Measurements from ENCODE around the gene EEF2. TPM values are rescaled to one million over a fixed set of nuclear protein-coding genes. Genes with fewer than 3 reads are reported as not detected.

The EEF2 gene
- polyA plus RNA-seq, 10 donors: 1,953 to 2,867 (median 2,548) TPM

GRCh38 chr19:3987619-3988371 is 2.5 kb upstream of the EEF2 start:
- DNase-seq: peak; percentile 78 to 93 (median 92)

- DNase-seq: peak; percentile 68 to 82 (median 70)
Measured at GRCh38 chr19:3986260-3987041, 1.2 kb upstream of the EEF2 start.

- no peak for DNase-seq
Measured at GRCh38 chr19:3985643-3986259, 488 bp upstream of the EEF2 start.

- no peak for DNase-seq
Measured at GRCh38 chr19:3984584-3984907, 717 bp downstream of the EEF2 start.

- DNase-seq: peak in 1 of 3 donors; percentile 41
Measured at GRCh38 chr19:3983936-3984583, 1.2 kb downstream of the EEF2 start.

DNA sequence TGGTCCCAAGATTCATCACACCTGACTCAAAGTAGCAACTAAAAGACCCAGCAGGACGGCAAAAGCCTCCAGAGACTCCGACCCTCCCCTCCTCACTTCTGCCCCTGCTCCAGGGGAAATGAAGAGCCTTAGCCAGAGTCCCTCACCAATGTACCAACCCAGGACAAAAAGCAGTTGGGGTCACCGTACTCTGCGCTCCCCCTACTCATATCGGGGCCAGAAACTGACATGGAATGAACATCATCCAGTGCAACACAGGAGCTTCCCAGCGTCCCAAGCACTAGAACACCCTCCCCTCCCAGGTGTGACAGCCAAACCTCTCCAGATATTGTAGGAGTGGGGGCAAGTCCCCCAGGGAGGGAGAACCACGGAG is 1.7 kb downstream of the EEF2 start:
- no peak for DNase-seq

GRCh38 chr19:3982701-3983541 is 2.3 kb downstream of the EEF2 start:
- DNase-seq: no peak

DNA sequence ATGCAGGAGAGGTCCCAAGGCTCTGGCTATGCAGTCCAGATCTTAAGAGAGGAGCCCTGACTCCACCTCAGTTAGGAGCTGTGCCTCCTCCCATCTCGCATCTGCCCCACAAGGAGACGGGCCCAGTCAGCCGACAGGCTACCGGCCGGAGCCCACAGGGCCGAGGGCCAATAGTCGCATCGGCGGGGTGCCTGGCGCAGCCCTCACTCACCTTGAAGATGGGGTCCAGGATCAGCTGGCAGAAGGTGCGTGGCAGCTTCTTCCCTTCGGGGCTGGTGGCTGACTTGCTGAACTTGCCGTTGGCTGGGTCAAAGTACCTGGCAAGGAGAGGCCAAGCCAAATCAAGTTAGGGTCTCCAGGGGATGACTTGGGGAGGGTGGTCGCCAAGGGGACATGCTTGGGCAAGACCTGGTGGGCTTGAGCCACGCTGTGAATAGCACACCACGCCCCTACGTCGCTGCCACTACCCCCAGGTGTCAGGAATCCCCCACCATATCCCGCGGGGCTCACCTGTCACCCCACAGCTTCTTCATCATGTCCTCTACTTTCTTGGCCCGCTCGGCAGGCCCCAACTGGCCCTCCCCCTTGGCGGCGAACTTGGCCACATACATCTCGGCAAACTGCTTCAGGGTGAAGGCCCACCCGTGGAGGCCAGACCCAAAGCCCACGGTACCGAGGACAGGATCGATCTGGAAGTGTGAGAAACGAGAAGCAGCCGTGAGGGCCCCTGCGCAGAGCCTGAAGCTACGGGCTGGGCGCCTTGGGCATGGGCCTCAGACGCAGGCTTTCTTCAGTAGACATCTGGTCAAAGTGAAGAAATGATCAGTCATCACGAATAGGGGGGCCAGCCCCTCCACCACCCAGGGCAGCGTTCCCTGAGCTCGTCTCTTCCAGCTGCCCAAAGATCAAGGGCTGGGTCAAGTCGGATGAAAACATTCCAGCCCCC is 3.3 kb downstream of the EEF2 start:
- no peak for DNase-seq

GRCh38 chr19:3981373-3981735 is 3.9 kb downstream of the EEF2 start:
- no peak for DNase-seq

DNA sequence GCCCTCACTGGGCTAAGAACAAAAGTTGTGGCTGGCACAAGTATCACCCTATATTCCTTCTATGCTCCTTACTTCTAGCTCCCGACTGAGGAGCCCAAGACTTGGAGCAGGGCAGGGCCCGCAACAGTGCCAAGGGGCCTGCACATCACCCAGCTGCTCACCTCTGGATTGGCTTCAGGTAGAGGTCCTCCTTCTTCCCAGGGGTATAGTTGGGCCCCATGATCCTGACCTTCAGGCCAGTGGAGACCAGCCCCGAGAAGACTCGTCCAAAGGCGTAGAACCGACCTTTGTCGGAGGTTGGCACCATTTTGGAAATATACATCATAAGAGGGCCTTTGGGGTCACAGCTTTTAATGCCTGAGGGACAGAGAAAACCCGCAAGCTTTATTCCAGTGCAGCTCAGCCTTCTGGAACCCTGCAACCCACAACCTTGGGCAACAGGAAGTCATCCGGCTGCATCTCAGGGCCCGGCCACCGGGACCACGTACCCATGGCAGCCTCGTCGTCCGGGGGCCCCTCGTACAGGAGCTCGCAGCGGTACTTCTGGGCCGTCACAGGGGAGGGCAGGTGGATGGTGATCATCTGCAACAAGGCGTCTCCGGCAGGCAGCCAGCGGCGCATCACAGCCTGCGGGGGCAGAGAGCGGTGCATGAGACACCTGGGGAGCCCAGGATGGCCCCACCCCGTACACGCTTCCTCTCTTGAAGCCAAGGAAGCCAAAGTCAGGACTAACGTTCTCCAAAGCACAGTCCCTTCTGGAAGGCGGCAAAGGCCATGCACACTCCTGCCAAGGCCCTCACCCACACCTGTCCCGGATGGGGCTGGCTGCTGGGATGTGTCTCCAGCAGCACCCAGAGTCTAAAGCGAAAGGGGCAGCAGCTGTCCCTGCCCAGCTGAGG is 4.7 kb downstream of the EEF2 start:
- DNase-seq: no peak

DNA sequence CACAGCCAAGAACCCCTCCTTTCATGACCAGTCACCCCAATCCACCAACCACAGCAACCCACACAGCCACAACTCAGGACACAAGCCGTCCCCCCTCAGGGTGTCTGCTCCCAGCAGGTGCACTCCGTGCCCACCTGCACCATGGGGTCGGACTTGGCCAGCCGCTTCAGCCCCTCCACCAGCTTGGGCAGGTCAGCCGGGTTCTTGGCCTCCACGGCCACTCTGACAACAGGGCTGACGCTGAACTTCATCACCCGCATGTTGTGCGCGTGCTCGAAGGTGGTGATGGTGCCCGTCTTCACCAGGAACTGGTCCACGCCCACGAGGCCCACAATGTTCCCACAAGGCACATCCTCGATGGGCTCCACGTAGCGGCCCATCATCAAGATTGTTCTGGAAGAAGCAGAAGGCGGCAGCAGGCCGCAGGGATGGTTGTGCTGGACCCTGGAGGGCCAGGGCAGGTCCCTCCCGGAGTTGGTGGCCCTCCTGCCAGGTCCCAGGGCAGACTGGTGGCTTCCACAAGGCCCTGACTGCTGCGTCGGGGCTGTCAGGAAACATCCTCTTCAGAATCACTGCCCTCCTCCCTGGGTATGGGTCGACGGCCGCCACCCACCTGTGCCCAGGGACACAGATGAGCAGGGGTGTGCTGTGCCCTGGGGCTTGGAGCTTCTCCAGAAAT is 5.5 kb downstream of the EEF2 start:
- DNase-seq: no peak

DNA sequence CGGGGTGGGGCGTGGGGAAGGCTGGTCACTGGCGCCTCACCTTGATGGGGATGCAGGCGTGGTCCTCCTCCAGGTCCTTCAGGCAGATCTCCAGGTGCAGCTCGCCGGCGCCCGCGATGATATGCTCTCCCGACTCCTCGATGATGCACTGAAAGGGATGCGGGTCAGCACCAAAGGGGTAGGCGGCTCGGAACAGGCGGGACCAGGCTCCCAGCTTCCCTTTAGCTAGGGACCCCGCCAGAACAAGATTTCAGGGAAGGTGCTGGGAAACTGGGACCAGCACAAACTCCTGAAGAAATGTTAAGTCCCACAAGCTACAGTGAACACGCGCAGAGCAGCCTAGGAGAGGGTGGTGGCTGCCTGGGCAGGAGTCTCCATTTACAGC is 6.0 kb downstream of the EEF2 start:
- DNase-seq: no peak

DNA sequence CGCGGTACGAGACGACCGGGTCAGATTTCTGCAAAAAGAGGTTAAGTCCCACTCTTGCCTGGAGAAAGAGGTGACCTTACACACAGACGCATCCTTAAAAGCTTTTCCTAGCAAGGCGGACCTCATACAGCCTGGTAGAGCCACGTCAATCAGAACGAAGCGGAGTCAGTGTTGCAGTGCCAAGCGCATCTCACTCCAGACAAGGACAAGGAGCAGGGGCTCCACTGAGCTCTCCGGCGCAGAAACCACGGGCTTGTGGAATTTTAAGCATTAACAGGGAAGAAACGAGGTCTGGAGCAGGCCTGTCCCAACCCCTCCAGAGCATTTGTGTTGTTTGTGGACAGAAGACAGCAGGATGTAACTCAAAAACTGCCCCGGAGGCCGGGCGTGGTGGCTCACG is 7.1 kb downstream of the EEF2 start:
- DNase-seq: no peak

- DNase-seq: no peak
Measured at GRCh38 chr19:3977242-3978143, 7.8 kb downstream of the EEF2 start.

GRCh38 chr19:3976495-3977241 is 8.6 kb downstream of the EEF2 start:
- DNase-seq: no peak

- DNase-seq: no peak
Measured at GRCh38 chr19:3975637-3976087, 9.6 kb downstream of the EEF2 start.

- DNase-seq: no peak
Measured at GRCh38 chr19:3975144-3975543, 10.1 kb downstream of the EEF2 start.

Data from muscle of back (tissue), 11 donors.